Liver (tissue), 9 donors: ENCODE results near the gene CDH20. TPM values are rescaled to one million over a fixed set of nuclear protein-coding genes. Genes with fewer than 3 reads are reported as not detected.
A peak's percentile ranks its signal among the peaks of the same experiment; 100 is the strongest.

Source experiments
- DNase-seq: peaks from one replicate; pipeline ENCODE4 v3.0.0-alpha.2; 2017; ENCODE audit warnings: low spot score
- H3K27ac ChIP-seq, 2 donors: one replicate each; pipeline ENCODE4 v1.7.0; 2013; ENCODE audit warnings: inconsistent platforms in 2 of 2, low read length in 2 of 2, control low read depth in 1 of 2, low read depth in 1 of 2, mild to moderate bottlenecking in 1 of 2
- H3K27me3 ChIP-seq, 4 donors: one replicate each; pipeline versions ENCODE4 v1.6.1 to v1.7.0; 2013; ENCODE audit warnings: low read length in 3 of 4, inconsistent platforms in 1 of 4, mild to moderate bottlenecking in 1 of 4, moderate library complexity in 1 of 4; ENCODE audit not compliant: control insufficient read depth in 4 of 4, insufficient read depth in 4 of 4
- H3K36me3 ChIP-seq, 4 donors: one replicate each; pipeline versions ENCODE4 v1.6.1 to v1.7.0; 2013; ENCODE audit warnings: low read length in 3 of 4, mild to moderate bottlenecking in 3 of 4, low read depth in 1 of 4, moderate library complexity in 1 of 4; ENCODE audit not compliant: control insufficient read depth in 4 of 4, insufficient read depth in 3 of 4
- H3K4me1 ChIP-seq, 4 donors: one replicate each; pipeline versions ENCODE4 v1.6.1 to v1.7.0; 2013; ENCODE audit warnings: low read length in 3 of 4, mild to moderate bottlenecking in 3 of 4, moderate library complexity in 1 of 4; ENCODE audit not compliant: control insufficient read depth in 4 of 4, insufficient read depth in 4 of 4
- H3K4me3 ChIP-seq, 3 donors: one replicate each; pipeline versions ENCODE4 v1.6.1 to v1.7.0; 2013; ENCODE audit warnings: low read length in 3 of 3, control low read depth in 1 of 3, low read depth in 1 of 3, mild to moderate bottlenecking in 1 of 3
- H3K9ac ChIP-seq, 2 donors: one replicate each; pipeline ENCODE4 v1.7.0; 2013; ENCODE audit warnings: low read length in 2 of 2, mild to moderate bottlenecking in 2 of 2, moderate library complexity in 2 of 2, control low read depth in 1 of 2, low read depth in 1 of 2
- H3K9me3 ChIP-seq, 4 donors: one replicate each; pipeline versions ENCODE4 v1.6.1 to v1.7.0; 2013; ENCODE audit warnings: low read length in 3 of 4; ENCODE audit not compliant: control insufficient read depth in 4 of 4
- CTCF ChIP-seq: fragments of 150-350 bp; IDR thresholded peaks from 2 replicates; pipeline ENCODE4 v1.5.1; 2017; ENCODE audit warnings: improper control_type of control experiment, low read depth, low read length; ENCODE audit not compliant: missing input control
- FOXA1 ChIP-seq: IDR thresholded peaks from 2 replicates; pipeline ENCODE4 v1.6.1; 2016; ENCODE audit warnings: antibody characterized with exemption
- GABPA ChIP-seq, 2 donors: IDR thresholded peaks in 1 of 2; conservative IDR thresholded peaks in 1 of 2; 2 replicates each; pipeline ENCODE4 v1.6.1; 2016; ENCODE audit warnings: antibody characterized with exemption in 2 of 2, mild to moderate bottlenecking in 1 of 2, moderate library complexity in 1 of 2
- HNF4A ChIP-seq, 2 donors: conservative IDR thresholded peaks; 2 replicates each; pipeline ENCODE4 v1.6.1; 2016; ENCODE audit warnings: antibody characterized with exemption in 2 of 2, mild to moderate bottlenecking in 2 of 2
- HNF4G ChIP-seq: IDR thresholded peaks from 2 replicates; pipeline ENCODE4 v1.6.1; 2016; ENCODE audit warnings: antibody characterized with exemption
- JUND ChIP-seq, 2 donors: IDR thresholded peaks; 2 replicates each; pipeline ENCODE4 v1.6.1; 2016; ENCODE audit warnings: antibody characterized with exemption in 2 of 2
- NR2F2 ChIP-seq: IDR thresholded peaks from 2 replicates; pipeline ENCODE4 v1.6.1; 2016; ENCODE audit warnings: antibody characterized with exemption
- RAD21 ChIP-seq, 2 donors: IDR thresholded peaks; 2 replicates each; pipeline ENCODE4 v1.6.1; 2016; ENCODE audit warnings: antibody characterized with exemption in 2 of 2, mild to moderate bottlenecking in 2 of 2
- TAF1 ChIP-seq: conservative IDR thresholded peaks from 2 replicates; pipeline ENCODE4 v1.6.1; 2016; ENCODE audit warnings: antibody characterized with exemption, mild to moderate bottlenecking
- YY1 ChIP-seq: IDR thresholded peaks from 2 replicates; pipeline ENCODE4 v1.6.1; 2016; ENCODE audit warnings: antibody characterized with exemption, mild to moderate bottlenecking
- WGBS: extraction: QIAGEN DNeasy Blood & Tissue Kit; methylation state at CpG from one replicate; pipeline ENCODE4 v1.1.7; 2013; 5-methylcytosine and 5-hydroxymethylcytosine counted together
- polyA plus RNA-seq, 2 donors: library from polyadenylated mRNA; stranded (reverse) in 1 of 2; unstranded in 1 of 2; fragments of 200-250 nt in 1 of 2; fragments of >200 nt in 1 of 2; fragmentation: Nextera tagmentation in 1 of 2; extraction: Ambion mirVana in 1 of 2; gene quantifications; one replicate each; pipeline versions ENCODE4 v1.2.1 to v1.2.3, GENCODE V29; 2013 to 2015
- total RNA-seq, 2 donors: library from RNA; depleted of rRNA; stranded (reverse); fragments of >200 nt; gene quantifications; one replicate each; pipeline ENCODE4 v1.2.3, GENCODE V29; 2014
- TF ChIP-seq, protein P1 (sequence below): IDR thresholded peaks from 2 replicates; pipeline ENCODE4 v1.6.1; 2016; ENCODE audit warnings: antibody characterized with exemption, mild to moderate bottlenecking
- TF ChIP-seq, protein P2 (sequence below): IDR thresholded peaks from 2 replicates; pipeline ENCODE4 v1.6.1; 2016; ENCODE audit warnings: antibody characterized with exemption
- donor health status: healthy.
- donor health status: healthy.
- donor health status: healthy.
- donor health status: healthy.
- donor health status: healthy.

CDH20 gene
- total and polyA plus RNA-seq, 4 donors = 0.08 to 0.11 (median 0.09) TPM; not detected in 1

- TF ChIP-seq, protein P1, sequence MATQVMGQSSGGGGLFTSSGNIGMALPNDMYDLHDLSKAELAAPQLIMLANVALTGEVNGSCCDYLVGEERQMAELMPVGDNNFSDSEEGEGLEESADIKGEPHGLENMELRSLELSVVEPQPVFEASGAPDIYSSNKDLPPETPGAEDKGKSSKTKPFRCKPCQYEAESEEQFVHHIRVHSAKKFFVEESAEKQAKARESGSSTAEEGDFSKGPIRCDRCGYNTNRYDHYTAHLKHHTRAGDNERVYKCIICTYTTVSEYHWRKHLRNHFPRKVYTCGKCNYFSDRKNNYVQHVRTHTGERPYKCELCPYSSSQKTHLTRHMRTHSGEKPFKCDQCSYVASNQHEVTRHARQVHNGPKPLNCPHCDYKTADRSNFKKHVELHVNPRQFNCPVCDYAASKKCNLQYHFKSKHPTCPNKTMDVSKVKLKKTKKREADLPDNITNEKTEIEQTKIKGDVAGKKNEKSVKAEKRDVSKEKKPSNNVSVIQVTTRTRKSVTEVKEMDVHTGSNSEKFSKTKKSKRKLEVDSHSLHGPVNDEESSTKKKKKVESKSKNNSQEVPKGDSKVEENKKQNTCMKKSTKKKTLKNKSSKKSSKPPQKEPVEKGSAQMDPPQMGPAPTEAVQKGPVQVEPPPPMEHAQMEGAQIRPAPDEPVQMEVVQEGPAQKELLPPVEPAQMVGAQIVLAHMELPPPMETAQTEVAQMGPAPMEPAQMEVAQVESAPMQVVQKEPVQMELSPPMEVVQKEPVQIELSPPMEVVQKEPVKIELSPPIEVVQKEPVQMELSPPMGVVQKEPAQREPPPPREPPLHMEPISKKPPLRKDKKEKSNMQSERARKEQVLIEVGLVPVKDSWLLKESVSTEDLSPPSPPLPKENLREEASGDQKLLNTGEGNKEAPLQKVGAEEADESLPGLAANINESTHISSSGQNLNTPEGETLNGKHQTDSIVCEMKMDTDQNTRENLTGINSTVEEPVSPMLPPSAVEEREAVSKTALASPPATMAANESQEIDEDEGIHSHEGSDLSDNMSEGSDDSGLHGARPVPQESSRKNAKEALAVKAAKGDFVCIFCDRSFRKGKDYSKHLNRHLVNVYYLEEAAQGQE = no peak
- TF ChIP-seq NR2F2 (no peak), HNF4G (no peak), JUND (IDR thresholded peaks at IDR 0.05) (no peak), FOXA1 (no peak)
- TF ChIP-seq, protein P2, sequence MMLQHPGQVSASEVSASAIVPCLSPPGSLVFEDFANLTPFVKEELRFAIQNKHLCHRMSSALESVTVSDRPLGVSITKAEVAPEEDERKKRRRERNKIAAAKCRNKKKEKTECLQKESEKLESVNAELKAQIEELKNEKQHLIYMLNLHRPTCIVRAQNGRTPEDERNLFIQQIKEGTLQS = no peak
These were observed 164.2 kb downstream of the CDH20 start (continued) for GRCh38 chr18:61497422-61497821.

GRCh38 chr18:61502472-61502871 lies 169.2 kb downstream of the CDH20 start:
- 2% methylated on average over 1 of the region's 1 CpG for WGBS
- no peaks in the 10 kb centered on the region for H3K36me3 ChIP-seq
- DNase-seq = peak; percentile 41
- no peaks in the 10 kb centered on the region for H3K9me3 ChIP-seq
- H3K27ac ChIP-seq = no peak overlapping the region
- no peak overlapping the region for H3K9ac ChIP-seq
- H3K4me3 ChIP-seq = no peak overlapping the region
- TF ChIP-seq YY1 = no peak
- no peak for TF ChIP-seq TAF1
- peak; percentile 66 for TF ChIP-seq CTCF
- no peak for TF ChIP-seq NR2F2
- TF ChIP-seq RAD21 (IDR thresholded peaks at IDR 0.05) = peak; percentile 83 to 88
- H3K4me1 ChIP-seq = no peaks in the 10 kb centered on the region
- H3K27me3 ChIP-seq = peaks cover 0 to 4% (median 1%) of the 10 kb centered on the region in 4 donors

- H3K27ac ChIP-seq = no peak overlapping the region
- WGBS = 53% methylated on average over 3 of the region's 3 CpGs
- no peaks in the 10 kb centered on the region for H3K9me3 ChIP-seq
- H3K4me1 ChIP-seq = no peaks in the 10 kb centered on the region
- H3K36me3 ChIP-seq = no peaks in the 10 kb centered on the region
- H3K4me3 ChIP-seq = no peak overlapping the region
- no peak overlapping the region for H3K9ac ChIP-seq
- TF ChIP-seq HNF4A (conservative IDR thresholded peaks at IDR 0.05) (no peak), GABPA (IDR thresholded peaks at IDR 0.05 in 1 of 2, conservative IDR thresholded peaks at IDR 0.05 in 1 of 2) (no peak)
- no peak for DNase-seq
- H3K27me3 ChIP-seq = peaks cover 0 to 4% (median 1%) of the 10 kb centered on the region in 4 donors
These were observed 170.5 kb downstream of the CDH20 start for GRCh38 chr18:61503688-61504087.
